GM18499 (cell line): ENCODE results near the gene VRTN.
A peak's percentile ranks its signal among the peaks of the same experiment; 100 is the strongest.
"Not testable (repeated sequence)": the region's sequence is repeated elsewhere in the genome, so short reads cannot be mapped to it uniquely, and the experiment has no call there.

Source experiments
- ATAC-seq: cut with Tn5 transposase; IDR thresholded peaks from one replicate; pipeline ENCODE4 v1.9.1; 2021; ENCODE audit warnings: moderate number of reproducible peaks; ENCODE audit not compliant: insufficient read depth, unreplicated experiment

Gene VRTN

DNA sequence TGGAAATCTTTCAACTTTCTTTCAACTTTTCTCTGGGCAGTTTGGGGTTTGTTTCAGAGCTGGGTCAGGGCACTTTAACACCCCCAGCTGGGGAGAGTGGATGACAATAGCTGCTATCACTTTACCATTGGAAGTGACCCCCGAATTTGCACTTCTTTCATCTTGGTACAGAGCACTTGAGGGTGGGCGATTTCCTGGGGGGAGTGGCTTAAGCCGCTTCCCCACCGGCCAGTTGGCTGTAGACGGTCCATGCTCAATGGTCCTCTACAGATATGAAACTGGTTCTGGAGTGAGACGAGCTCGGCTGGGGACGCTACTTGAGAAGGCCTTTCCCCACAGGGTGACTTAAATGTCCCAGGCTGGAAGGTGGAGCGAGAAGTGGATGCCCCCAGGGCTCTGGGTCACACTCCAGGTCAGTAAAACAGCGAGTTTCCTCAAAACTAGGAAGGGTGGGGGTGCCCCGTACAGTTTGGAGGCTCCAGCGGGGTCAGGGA lies at the start of gene VRTN:
Gene VRTN, plus strand, starts transcription at position 231 of the 494 bp plus-strand sequence. CDS start 8,313 bp downstream, outside the sequence.
- no peak for ATAC-seq

DNA sequence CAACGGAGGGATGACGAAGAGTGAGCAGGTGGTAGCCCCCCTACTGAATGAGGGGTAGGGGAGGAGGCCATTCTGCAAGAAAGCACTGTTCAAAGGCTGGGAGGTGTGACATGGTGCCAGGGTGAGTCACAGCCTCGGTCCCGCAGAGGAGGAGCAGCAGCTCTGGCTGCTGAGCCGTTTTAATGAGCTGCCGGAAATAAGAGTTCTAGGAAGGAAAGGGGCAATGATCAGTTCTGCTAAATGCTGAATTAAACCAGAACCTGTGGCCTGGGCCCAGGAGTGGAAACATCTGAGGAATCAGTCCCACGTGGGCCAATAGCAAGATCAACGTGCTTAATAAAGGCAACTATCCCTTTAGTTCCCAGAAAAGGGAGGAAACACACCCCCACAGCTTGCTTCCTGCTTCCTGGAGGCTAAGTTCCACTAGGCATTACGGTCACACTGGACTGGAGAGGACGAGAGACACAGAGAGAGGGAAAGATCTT lies 49.2 kb upstream of the VRTN start:
- no peak for ATAC-seq

DNA sequence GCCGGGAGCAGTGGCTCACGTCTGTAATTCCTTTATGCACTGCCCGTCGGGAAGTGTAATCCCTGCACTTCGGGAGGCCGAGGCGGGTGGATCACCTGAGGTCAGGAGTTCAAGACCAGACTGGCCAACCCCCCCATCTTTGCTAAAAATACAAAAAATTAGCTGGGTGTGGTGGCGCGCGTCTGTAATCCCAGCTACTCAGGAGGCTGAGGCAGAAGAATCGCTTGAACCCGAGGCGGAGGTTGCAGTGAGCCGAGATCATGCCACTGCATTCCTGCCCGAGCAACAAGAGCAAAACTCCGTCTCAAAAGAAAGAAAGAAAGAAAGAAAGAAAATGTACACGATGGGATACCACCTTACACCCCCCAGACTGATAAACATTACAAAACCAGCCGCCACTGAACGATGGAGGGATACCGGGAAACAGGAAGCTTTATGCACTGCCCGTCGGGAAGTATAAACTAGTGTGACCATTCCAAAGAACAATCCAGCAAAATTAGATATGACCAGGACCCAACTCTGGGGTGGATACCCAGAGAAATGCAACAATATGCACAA lies 46.6 kb upstream of the VRTN start:
- no peak for ATAC-seq

DNA sequence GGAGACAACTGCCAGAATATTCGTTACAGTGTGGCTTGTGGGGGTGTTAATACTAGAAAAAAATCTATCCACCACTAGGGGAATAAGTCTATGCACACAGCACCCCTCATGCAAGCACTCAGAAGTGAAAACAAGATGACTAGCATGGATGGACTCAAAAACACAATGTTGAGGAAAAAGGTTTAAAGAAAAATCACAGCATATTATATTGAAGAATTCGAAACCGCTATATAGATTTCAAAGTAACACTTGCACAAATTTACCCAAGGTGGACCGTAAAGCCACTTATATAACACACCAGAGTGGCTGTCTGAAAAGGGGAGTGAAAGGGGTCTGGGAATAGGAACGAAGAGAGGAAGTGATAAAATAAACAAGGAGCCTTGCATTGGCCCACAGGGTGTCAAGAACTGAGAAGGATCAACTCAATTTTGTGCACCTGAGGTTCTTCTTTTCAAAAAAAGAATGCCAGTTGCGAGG lies 46.1 kb upstream of the VRTN start:
- ATAC-seq, result no peak

DNA sequence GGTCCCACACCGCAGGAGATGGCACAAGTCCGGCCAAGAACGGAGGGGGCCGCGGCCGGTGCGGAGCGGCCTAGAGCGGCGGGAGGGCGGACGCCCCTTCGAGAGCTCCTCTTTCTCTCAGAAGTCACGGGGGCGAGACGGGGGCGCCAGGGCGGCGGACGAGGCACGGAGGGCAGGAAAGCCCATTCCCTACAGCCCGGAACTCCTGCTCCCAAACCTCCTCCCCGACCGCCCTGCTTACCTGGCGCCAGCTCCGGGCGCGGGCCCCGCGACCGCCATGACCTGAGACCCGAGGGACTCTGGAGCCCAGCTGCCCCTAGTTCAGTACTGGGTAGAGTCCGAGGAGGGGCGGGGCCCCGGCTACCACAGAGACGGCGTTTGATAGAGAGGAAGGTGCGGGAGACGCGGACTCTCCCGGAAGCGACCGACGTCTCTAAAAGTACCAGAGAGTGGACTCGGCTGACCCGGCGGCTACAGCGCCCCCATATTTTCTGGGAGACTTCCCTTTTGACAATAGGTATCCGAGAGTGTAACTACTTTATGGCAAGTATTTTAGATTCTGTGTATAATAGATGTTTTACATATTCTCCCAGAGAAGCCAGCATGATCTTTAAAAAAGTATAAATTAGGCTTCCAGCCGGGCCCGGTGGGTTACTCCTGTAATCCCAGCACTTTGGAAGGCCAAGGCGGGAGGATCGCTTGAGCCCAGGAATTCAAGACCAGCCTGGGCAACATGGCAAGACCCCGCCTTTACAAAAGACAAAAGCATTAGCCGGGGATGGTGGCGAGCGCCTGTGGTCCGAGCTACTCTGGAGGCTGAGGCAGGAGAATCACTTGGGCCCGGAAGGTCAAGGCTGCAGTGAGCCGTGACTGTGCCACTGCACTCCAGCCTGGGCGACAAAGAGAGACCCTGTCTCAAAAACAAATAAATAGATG lies 45.4 kb upstream of the VRTN start, which contains the start of gene ABCD4:
Gene ABCD4, minus strand, starts transcription at position 301 of the 936 bp plus-strand sequence. Its CDS starts 22 bp downstream, at position 279.
- ATAC-seq, result peak; percentile 78

DNA sequence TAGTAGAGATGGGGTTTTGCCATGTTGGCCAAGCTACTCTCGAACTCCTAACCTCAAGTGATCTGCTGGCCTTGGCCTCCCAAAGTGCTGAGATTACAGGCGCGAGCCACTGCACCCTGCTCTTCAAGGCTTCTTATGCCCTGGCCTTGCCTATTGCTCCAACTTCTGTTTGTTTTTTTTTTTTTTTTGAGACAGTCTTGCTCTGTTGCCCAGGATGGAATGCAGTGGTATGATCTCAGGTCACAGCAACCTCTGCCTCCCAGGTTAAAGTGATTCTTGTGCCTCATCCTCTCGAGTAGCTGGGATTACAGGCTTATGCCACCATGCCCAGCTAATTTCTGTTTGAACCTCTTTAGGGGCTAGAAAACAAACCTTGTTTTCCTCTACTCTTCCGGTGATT lies 39.6 kb upstream of the VRTN start:
- no peak for ATAC-seq

DNA sequence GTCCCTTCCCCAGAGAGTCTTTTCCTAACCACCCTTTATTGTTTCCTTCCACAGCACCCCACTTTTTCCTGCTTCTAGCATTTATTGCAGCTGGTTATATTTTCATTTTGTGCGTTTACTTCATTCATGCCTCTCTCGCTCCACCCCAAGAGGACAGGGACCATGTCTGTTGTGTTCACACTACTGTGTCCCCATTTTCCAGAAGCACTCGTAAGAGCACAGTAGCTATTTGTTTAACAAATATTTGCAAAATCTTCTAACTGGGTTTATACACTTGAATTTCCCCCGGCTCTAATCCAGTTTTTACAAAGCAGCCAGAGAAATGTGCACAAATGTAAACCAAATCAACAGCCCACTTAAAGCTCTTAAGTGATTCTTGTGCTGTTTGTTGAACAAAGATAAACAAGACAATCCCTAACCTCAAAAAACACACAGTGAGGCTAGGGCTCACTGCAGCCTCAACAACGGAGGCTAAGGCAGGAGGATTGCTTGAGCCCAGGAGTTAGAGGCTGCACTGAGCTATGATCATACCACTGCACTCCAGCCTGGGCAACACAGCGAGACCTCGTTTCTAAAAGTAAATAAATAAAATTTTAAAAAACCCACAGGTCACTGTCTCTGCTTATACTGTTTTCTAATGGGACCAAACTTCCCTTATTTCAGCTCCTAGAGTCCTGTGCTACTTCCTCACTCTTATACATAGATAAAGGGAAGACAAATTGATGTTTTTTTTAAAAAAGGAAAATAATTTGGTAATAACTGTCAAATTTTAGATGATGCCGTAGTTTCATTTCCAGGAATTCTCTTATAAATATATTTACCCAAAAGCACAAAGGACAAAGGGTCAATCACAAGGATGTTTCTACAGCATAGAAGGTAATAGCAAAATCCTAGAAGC lies 38.9 kb upstream of the VRTN start:
- no peak for ATAC-seq

DNA sequence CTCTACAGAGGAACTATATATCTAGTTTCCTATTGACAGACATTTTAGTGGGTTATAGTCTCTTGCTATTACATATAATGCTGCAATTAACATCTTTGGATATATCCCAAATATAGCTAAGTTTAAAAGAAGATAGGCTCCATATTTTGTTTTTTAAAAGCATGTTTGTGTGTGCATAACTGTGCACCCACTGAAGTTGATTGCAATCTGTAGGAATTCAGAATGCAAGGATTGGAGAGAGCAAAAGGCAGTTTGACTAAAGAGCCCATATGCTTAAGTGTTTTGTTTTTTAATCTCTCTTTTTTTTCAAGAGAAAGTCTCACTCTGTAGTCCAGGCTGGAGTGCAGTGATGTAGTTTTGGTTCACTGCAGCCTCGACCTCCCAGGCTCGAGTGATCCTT lies 36.1 kb upstream of the VRTN start:
- no peak for ATAC-seq

DNA sequence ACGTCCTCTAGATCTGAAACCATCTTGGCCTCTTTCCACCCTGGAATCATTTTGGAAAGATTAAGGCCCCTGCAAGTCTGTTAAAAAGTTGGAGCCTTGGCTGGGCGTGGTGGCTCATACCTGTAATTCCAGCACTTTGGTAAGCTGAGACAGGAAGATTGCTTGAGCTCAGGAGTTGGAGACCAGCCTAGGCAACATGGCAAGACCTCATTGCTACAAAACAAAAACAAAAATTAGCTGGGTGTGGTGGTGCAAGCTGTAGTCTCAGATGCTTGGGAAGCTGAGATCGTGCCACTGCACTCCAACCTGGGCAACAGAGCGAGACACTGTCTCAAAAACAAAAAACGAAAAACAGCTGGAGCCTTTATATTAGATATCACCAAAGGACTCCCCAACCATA lies 34.7 kb upstream of the VRTN start:
- ATAC-seq, result no peak

- ATAC-seq, result no peak
Observed at GRCh38 chr14:74314576-74314975, 33.7 kb upstream of the VRTN start.

DNA sequence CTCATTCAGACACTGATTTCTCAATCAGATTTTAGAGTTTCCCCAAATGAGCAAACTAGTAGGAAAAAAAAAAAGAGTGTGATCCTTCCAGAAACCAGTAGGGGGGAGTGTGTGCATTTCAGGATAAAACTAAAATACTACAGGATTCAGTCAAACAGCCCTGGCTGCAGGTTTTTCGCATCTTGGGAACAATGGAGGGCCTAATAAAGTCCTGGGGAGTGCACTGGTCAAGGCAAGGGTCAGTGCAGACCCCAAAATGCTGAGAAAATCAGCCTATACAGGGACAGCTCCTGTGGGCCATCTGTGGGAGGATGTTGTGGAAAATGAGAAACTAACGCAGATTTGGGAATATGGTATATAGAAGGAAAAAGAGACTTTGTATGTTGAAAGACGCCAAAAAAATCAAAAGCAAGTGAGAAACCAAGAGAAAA lies 23.3 kb upstream of the VRTN start:
- ATAC-seq, result no peak

DNA sequence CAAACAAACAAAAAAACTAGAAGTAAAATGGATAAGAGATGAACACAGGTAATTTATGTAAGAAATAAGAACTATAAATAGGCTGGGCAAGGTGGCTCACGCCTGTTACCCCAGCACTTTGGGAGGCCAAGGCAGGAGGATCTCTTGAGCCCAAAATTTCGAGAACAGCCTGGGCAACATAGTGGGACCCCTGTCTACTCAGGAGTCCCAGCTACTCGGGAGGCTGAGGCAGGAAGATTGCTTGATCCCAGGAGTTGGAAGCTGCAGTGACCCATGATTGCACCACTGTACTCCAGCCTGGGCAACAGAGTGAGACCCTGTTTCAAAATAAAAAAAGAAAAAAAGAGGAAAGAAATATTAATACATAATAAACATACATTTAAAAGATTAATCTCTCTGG lies 22.8 kb upstream of the VRTN start:
- ATAC-seq, result no peak

DNA sequence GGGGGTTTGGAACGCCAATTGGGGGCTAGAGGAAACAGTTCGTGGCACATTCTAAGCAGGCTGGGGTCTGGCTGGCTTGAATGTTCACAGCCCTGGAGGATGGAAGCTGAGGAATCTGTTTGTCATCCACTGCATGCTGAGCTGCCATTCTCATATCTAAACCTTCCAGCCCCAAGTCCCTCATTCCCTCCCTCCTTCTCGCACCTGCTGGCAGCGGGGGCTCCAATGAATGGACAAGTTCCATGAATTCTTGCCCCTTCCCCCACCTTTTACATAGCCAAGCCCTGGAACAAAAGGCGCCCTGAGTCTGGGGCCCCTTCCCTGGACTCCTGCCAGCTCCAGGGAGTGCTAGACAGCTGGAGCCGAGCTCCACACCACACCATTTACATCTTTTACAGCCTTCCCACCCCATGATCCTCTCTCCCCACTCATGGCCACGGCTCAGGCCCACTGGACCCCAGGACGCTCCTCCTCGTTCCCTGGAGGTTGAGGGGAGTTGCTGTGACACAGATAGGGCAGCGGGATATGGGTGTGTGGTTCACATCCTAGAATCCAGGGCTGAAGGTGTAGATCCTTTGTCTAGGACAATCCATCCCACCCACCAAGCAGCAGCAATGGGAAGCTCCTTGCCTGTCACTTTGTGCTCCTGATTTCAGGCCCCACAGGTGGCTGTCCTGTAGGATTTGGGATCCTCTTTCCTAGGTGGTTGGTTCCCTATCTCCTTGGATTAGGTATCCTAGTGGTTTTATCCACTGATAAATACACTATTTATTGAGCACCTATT lies 21.7 kb upstream of the VRTN start:
- ATAC-seq, result no peak

DNA sequence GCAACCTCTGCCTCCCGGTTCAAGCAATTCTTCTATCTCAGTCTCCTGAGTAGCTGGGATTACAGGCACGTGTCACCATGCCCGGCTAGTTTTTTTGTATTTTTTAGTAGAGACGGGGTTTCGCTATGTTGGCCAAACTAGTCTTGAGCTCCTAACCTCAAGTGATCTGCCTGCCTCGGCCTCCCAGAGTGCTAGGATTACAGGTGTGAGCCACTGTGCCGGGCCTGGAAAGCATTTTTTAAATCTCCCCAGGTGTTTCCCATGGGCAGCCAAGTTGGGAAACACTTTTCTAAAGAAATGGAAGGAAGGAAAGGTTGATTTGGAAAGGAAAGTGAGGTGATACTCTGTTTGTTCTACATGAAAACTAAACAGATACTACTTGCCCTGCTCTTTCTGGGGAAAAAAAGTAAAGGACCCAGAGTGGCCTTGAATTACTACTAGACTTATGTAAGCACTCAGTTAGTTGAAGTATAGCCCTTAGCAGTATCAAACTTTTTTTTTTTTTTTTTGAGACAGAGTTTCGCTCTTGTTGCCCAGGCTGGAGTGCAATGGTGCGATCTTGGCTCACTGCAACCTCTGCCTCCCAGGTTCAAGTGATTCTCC lies 18.2 kb upstream of the VRTN start:
- not testable (repeated sequence) for ATAC-seq

DNA sequence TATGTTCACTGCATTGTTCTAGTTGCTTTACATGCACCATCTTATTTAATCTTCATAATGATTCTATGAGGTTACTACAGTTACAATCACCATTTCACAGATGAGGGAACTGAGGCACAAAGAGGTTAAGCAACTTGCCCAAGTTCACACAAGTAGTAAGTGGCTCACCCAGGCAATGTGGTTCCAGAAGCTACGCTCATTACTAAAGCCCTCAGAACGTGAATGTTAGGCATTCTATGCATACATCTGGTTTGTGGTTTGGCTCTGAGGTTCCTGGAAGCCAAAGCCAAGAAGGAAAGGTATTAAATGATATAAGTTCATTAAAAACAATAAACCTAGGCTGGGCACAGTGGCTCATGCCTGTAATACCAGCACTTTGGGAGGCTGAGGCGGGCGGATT lies 14.4 kb upstream of the VRTN start:
- no peak for ATAC-seq

- ATAC-seq, result no peak
Observed at GRCh38 chr14:74346341-74346740, 1.9 kb upstream of the VRTN start.

DNA sequence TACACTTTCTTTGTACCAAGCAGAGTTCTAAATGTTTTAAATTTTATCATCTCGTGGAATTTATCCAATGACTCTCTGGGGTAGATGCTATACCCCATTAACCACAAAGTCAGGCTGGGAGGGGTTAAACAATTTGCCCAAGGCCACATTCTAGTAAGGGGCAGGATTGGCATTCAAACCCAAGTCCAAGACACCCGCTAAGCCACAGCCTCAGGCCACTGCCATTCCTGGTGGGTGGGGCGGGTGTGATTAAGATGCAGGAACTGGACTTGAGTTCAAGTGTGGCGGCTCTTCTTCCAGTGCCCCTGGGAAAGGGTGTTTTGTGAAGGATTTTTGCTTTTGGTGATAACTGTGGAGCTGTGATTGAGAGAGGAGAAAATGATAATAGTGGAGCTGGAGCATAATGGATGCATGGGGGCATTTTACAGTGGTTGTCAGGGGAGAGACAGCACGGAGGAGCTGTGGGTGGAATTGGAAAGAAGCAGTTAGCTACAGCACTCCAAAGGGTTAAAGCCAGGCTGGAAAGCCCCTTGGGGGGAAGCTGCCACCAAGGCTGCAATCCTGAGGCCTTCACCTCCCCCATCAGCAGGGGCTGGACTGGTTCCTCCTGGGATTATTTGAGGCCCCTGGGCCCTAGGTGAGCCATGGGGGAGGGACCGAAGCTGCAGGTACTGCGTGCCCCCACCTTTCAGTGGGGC lies 1.0 kb upstream of the VRTN start:
- ATAC-seq, result no peak

DNA sequence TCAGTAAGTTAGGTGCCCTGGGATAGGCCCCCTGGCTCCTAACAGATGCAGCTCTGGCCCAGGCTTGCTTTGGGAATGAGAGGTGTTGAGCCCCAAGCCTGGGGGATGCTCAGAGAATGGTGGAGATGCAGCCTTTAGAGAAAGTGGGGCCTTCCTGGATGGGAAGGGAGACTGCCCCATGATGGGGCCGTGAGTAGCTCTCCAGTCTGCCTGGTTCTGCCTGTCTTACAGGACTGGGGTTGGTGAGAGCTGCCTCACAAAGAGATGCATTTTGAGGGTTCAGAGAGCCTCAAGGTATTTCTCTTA lies 523 bp upstream of the VRTN start:
- no peak for ATAC-seq
